ENCODE results near the gene ESR1. TPM values are rescaled to one million over a fixed set of nuclear protein-coding genes. Genes with fewer than 3 reads are reported as not detected.

Gene ESR1
- total RNA-seq, 2 experiments from 2014 or later: 0.06 TPM; not detected in 1

DNA sequence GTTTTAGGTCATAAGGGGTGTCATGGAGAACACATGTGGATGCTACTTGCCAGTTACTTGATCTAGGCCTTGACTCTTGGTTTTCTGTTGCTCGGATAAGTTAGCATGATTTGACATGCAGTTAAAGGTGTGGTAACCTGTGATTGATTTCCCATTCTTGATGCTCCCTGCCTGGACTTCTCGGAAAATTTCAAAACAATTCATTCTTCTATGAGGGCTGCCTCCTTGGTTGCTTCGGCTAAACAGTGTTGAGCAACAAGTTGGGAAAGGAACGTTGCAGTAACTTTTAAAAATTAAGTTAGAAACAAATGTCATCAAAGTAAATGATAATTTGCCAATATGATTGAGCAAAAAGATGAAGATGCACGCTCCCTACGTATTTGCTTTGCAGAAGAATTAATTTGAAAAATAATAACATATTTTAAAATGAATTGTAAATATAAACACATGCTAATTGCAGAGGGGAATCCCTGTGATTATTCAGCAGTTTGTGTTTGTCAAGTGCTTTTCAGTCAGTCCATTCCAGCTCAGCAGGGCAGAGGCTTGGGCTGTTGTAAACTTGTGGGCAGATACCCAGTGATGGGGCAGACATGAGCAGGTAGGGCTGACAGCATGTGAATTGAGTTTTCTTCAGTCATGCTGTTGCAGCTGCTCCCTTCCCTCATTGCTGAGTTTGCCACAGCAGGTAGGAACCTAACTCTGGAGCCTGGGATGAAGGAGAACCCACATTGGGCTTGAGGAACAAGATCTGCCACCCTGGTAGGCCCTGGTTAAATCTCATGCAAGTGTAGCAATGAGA lies 110.2 kb downstream of the ESR1 start:
- POLR2A ChIA-PET: interaction anchor here (0.7 kb wide), 2 partner anchors 24 to 813 kb away, joined by 3 read pairs; no protein-coding TSS in a partner anchor
- no peaks in the 10 kb centered on the region for H3K9me2 ChIP-seq (ENCODE audit: insufficient read depth, low read length)

DNA sequence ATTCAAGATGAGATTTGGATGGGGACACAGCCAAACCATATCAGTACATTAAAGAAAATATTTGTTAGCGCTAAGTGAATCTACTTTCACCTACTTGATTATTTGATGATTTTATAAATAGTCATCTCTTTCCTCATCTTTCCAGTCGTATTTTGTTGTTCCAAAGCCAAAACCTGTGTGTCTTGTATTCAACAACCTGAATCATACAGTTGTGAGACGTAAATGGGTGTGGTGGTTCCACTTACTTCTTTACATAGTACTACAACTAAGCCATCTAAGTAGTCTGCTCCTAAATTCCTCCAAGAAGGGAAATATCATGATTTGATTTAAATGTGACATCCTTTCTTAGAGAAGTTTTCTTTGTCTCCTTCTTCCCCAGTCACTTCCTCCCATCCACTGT lies 132.8 kb downstream of the ESR1 start:
- Histone ChIP-seq H3K27ac (ENCODE audit: low read depth, low read length, poor library complexity, severe bottlenecking) (no peak overlapping the region), H3K4me2 (ENCODE audit: low read length) (no peak overlapping the region), H3K4me1 (ENCODE audit: insufficient read depth, low read length, poor library complexity, severe bottlenecking) (no peaks in the 10 kb centered on the region), H4K20me1 (ENCODE audit: insufficient read depth, low read length) (no peaks in the 10 kb centered on the region), H2AFZ (ENCODE audit: low read length) (no peak overlapping the region), H3K9me3 (ENCODE audit: low read length) (no peaks in the 10 kb centered on the region), H3K4me3 (ENCODE audit: low read depth, low read length, poor library complexity, severe bottlenecking) (no peak overlapping the region), H3K79me2 (ENCODE audit: insufficient read depth, low read depth, low read length) (no peaks in the 10 kb centered on the region), H3K36me3 (ENCODE audit: insufficient read depth, low read length) (no peaks in the 10 kb centered on the region), H3K9me2 (ENCODE audit: insufficient read depth, low read length) (no peaks in the 10 kb centered on the region)
- intact Hi-C loops (cut with micrococcal nuclease; ENCODE audit: unreplicated experiment): no loop called here
- BruUV-seq (replicated peaks): no TSS peak
- TF ChIP-seq, protein P1, sequence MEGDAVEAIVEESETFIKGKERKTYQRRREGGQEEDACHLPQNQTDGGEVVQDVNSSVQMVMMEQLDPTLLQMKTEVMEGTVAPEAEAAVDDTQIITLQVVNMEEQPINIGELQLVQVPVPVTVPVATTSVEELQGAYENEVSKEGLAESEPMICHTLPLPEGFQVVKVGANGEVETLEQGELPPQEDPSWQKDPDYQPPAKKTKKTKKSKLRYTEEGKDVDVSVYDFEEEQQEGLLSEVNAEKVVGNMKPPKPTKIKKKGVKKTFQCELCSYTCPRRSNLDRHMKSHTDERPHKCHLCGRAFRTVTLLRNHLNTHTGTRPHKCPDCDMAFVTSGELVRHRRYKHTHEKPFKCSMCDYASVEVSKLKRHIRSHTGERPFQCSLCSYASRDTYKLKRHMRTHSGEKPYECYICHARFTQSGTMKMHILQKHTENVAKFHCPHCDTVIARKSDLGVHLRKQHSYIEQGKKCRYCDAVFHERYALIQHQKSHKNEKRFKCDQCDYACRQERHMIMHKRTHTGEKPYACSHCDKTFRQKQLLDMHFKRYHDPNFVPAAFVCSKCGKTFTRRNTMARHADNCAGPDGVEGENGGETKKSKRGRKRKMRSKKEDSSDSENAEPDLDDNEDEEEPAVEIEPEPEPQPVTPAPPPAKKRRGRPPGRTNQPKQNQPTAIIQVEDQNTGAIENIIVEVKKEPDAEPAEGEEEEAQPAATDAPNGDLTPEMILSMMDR (conservative IDR thresholded peaks at IDR 0.05; ENCODE audit: low read length): no peak
- no peak for TF ChIP-seq EZH2phosphoT487 (IDR thresholded peaks at IDR 0.05; ENCODE audit: borderline replicate concordance, low read depth, low read length)
- DNase-seq (ENCODE audit: low spot score): no peak
- ChIA-PET POLR2A (no interaction called here), CTCF (ENCODE audit: unreplicated experiment) (no interaction called here)

More for the DNA sequence above, 110.2 kb downstream of the ESR1 start:
- intact Hi-C loops (cut with micrococcal nuclease; ENCODE audit: unreplicated experiment): no loop called here
- Histone ChIP-seq H4K20me1 (ENCODE audit: insufficient read depth, low read length) (no peaks in the 10 kb centered on the region), H3K4me1 (ENCODE audit: insufficient read depth, low read length, poor library complexity, severe bottlenecking) (no peaks in the 10 kb centered on the region), H3K4me3 (ENCODE audit: low read depth, low read length, poor library complexity, severe bottlenecking) (no peak overlapping the region), H2AFZ (ENCODE audit: low read length) (no peak overlapping the region), H3K27ac (ENCODE audit: low read depth, low read length, poor library complexity, severe bottlenecking) (no peak overlapping the region), H3K79me2 (ENCODE audit: insufficient read depth, low read depth, low read length) (no peaks in the 10 kb centered on the region), H3K4me2 (ENCODE audit: low read length) (no peak overlapping the region), H3K9me3 (ENCODE audit: low read length) (no peaks in the 10 kb centered on the region), H3K36me3 (ENCODE audit: insufficient read depth, low read length) (no peaks in the 10 kb centered on the region)
- TF ChIP-seq, protein P1 (conservative IDR thresholded peaks at IDR 0.05; ENCODE audit: low read length): no peak
- TF ChIP-seq EZH2phosphoT487 (IDR thresholded peaks at IDR 0.05; ENCODE audit: borderline replicate concordance, low read depth, low read length): no peak
- DNase-seq (ENCODE audit: low spot score): no peak
- CTCF ChIA-PET (ENCODE audit: unreplicated experiment): no interaction called here
- no TSS peak for BruUV-seq (replicated peaks)
